B cell (primary cell): ENCODE measurements around the gene CHD2. TPM values are rescaled to one million over a fixed set of nuclear protein-coding genes. Genes with fewer than 3 reads are reported as not detected.
A peak's percentile ranks its signal among the peaks of the same experiment; 100 is the strongest.

Source experiments
- ATAC-seq: fragments of 200-7000 bp; cut with Tn5 transposase; one replicate; pipeline ENCODE4 v1.10.0; 2021; ENCODE audit warnings: low read depth, mild to moderate bottlenecking, moderate number of reproducible peaks, moderate library complexity
- CTCF ChIA-PET: fragments of 350-600 bp; sonication (Branson Sonifier 250); formaldehyde crosslinking; loops from one replicate; lab custom pipeline; 2021; ENCODE audit warnings: antibody characterized with exemption, inconsistent platforms; lab: Charles Lee
- POLR2A ChIA-PET: fragments of 350-600 bp; sonication (Branson Sonifier 250); formaldehyde crosslinking; loops from one replicate; lab custom pipeline; 2021; ENCODE audit warnings: antibody characterized with exemption; lab: Charles Lee
- DNase-seq: peaks from one replicate; pipeline ENCODE4 v3.0.0; 2013
- H2AFZ ChIP-seq: 2 replicates; pipeline ENCODE4 v1.6.1; 2012; ENCODE audit warnings: mild to moderate bottlenecking, low read depth, low read length; ENCODE audit not compliant: insufficient read depth, poor library complexity, severe bottlenecking
- H3K27ac ChIP-seq, 2 donors: 1 replicate in 1 of 2; 2 replicates in 1 of 2; pipeline ENCODE4 v1.5.1; 2012 to 2013; ENCODE audit warnings: low read length in 2 of 2, mild to moderate bottlenecking in 2 of 2, moderate library complexity in 1 of 2
- H3K27me3 ChIP-seq, 4 experiments: fragments of 200-600 bp in 1 of 4; sonication (generic) in 1 of 4; replicated peaks in 1 of 4; 1 replicate in 2 of 4; 2 replicates in 2 of 4; pipeline versions ENCODE4 v1.6.1 to v1.7.0; 2013 to 2016; ENCODE audit warnings: low read length in 3 of 4, mild to moderate bottlenecking in 2 of 4, mixed read lengths in 1 of 4, moderate library complexity in 1 of 4; ENCODE audit not compliant: insufficient read depth in 4 of 4, control insufficient read depth in 3 of 4; ENCODE audit errors: control extremely low read depth in 1 of 4
- H3K36me3 ChIP-seq, 2 experiments: replicated peaks in 1 of 2; 1 replicate in 1 of 2; 2 replicates in 1 of 2; pipeline versions ENCODE4 v1.6.1 to v1.7.1; 2013; ENCODE audit warnings: low read length in 1 of 2; ENCODE audit not compliant: insufficient read depth in 2 of 2, control insufficient read depth in 1 of 2; ENCODE audit errors: control extremely low read depth in 1 of 2, extremely low read depth in 1 of 2
- H3K4me1 ChIP-seq, 2 donors: fragments of 200-600 bp in 1 of 2; sonication (generic) in 1 of 2; 1 replicate in 1 of 2; 2 replicates in 1 of 2; pipeline versions ENCODE4 v1.5.1 to v1.6.1; 2013 to 2017; ENCODE audit warnings: low read length in 2 of 2; ENCODE audit not compliant: control insufficient read depth in 2 of 2, insufficient read depth in 2 of 2
- H3K4me2 ChIP-seq: replicated peaks from 2 replicates; pipeline ENCODE3; 2012; ENCODE audit warnings: mild to moderate bottlenecking, low read depth, low read length; ENCODE audit not compliant: poor library complexity, severe bottlenecking
- H3K4me3 ChIP-seq, 5 experiments: fragments of 200-600 bp in 1 of 5; sonication (generic) in 1 of 5; 1 replicate in 3 of 5; 2 replicates in 2 of 5; pipeline versions ENCODE4 v1.5.1 to v1.7.0; 2011 to 2016; ENCODE audit warnings: low read length in 4 of 5, mild to moderate bottlenecking in 4 of 5, low read depth in 2 of 5, control low read depth in 1 of 5, moderate library complexity in 1 of 5; ENCODE audit not compliant: insufficient read depth in 1 of 5; ENCODE audit errors: control extremely low read depth in 1 of 5, extremely low read depth in 1 of 5
- H3K79me2 ChIP-seq: fragments of 200-600 bp; sonication (generic); one replicate; pipeline ENCODE4 v1.6.0; 2016; ENCODE audit warnings: low read length; ENCODE audit not compliant: control insufficient read depth, insufficient read depth
- H3K9ac ChIP-seq: fragments of 200-600 bp; sonication (generic); 2 replicates; pipeline ENCODE4 v1.6.1; 2017; ENCODE audit warnings: mild to moderate bottlenecking, low read length, moderate library complexity
- H3K9me3 ChIP-seq, 3 donors: one replicate each; pipeline versions ENCODE4 v1.6.1 to v1.7.1; 2013; ENCODE audit warnings: low read length in 2 of 3; ENCODE audit not compliant: control insufficient read depth in 2 of 3, insufficient read depth in 1 of 3; ENCODE audit errors: control extremely low read depth in 1 of 3
- H4K20me1 ChIP-seq: 2 replicates; pipeline ENCODE4 v1.6.0; 2012; ENCODE audit warnings: mild to moderate bottlenecking, low read length; ENCODE audit not compliant: insufficient read depth, control insufficient read depth, poor library complexity, severe bottlenecking
- H3K27ac Mint-ChIP-seq: one replicate; pipeline ENCODE4 v1.8.0; 2021; ENCODE audit warnings: mixed read lengths
- H3K27me3 Mint-ChIP-seq: one replicate; pipeline ENCODE4 v1.8.0; 2021; ENCODE audit warnings: mixed read lengths
- H3K4me1 Mint-ChIP-seq: one replicate; pipeline ENCODE4 v1.8.0; 2021; ENCODE audit warnings: mixed read lengths
- H3K4me3 Mint-ChIP-seq: one replicate; pipeline ENCODE4 v1.8.0; 2021; ENCODE audit warnings: mixed read lengths
- H3K9me3 Mint-ChIP-seq: one replicate; pipeline ENCODE4 v1.8.0; 2022; ENCODE audit warnings: mixed read lengths; ENCODE audit not compliant: insufficient read depth
- EZH2 ChIP-seq: IDR thresholded peaks from 2 replicates; pipeline ENCODE4 v1.6.1; 2012; ENCODE audit warnings: borderline replicate concordance, low read depth, mild to moderate bottlenecking, moderate library complexity, low read length; ENCODE audit not compliant: insufficient read depth, poor library complexity, severe bottlenecking
- WGBS: methylation state at CpG from one replicate; pipeline ENCODE4 v1.1.5; 2013; ENCODE audit warnings: missing lambda C conversion rate; ENCODE audit not compliant: insufficient coverage; 5-methylcytosine and 5-hydroxymethylcytosine counted together
- intact Hi-C: fragments of 100-400 bp; cut with micrococcal nuclease; formaldehyde crosslinking; loops from one replicate; pipeline ENCODE4 v1.10.0; 2022
- polyA plus RNA-seq: library from polyadenylated mRNA; depleted of rRNA; stranded (reverse); fragments of >200 nt; gene quantifications from 2 replicates; pipeline ENCODE4 v1.2.3, GENCODE V29; 2012
- total RNA-seq, 2 donors: library from RNA; stranded (reverse); fragments of 120-200 nt in 1 of 2; gene quantifications; 1 replicate in 1 of 2; 2 replicates in 1 of 2; pipeline versions ENCODE4 v1.2.3 to v1.2.4, GENCODE V29; 2013 to 2022
- TF ChIP-seq, protein P1 (sequence below): fragments of 200-600 bp; IDR thresholded peaks from one replicate; pipeline ENCODE4 v1.8.0; 2022; ENCODE audit warnings: antibody characterized with exemption, mild to moderate bottlenecking

Gene CHD2
- total and polyA plus RNA-seq, 2 donors (not counting 1 experiment from before 2014, with no cell fraction given): 86.9 to 353 TPM

- DNase-seq (no peak), ATAC-seq (no peak)
- no peak overlapping the region for H2AFZ ChIP-seq
- TF ChIP-seq, protein P1, sequence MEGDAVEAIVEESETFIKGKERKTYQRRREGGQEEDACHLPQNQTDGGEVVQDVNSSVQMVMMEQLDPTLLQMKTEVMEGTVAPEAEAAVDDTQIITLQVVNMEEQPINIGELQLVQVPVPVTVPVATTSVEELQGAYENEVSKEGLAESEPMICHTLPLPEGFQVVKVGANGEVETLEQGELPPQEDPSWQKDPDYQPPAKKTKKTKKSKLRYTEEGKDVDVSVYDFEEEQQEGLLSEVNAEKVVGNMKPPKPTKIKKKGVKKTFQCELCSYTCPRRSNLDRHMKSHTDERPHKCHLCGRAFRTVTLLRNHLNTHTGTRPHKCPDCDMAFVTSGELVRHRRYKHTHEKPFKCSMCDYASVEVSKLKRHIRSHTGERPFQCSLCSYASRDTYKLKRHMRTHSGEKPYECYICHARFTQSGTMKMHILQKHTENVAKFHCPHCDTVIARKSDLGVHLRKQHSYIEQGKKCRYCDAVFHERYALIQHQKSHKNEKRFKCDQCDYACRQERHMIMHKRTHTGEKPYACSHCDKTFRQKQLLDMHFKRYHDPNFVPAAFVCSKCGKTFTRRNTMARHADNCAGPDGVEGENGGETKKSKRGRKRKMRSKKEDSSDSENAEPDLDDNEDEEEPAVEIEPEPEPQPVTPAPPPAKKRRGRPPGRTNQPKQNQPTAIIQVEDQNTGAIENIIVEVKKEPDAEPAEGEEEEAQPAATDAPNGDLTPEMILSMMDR: peak; percentile 36
- TF ChIP-seq EZH2: no peak
- H3K27ac ChIP-seq: no peak overlapping the region
- H3K27me3 ChIP-seq: no peaks in the 10 kb centered on the region
- peaks cover 38 to 90% of the 10 kb centered on the region in 2 experiments for H3K36me3 ChIP-seq
- H3K79me2 ChIP-seq: peaks cover 59% of the 10 kb centered on the region
- Mint-ChIP-seq H3K9me3 (peaks cover 4% of the 10 kb centered on the region), H3K27me3 (no peaks in the 10 kb centered on the region), H3K4me3 (no peak overlapping the region), H3K4me1 (peaks cover 11% of the 10 kb centered on the region), H3K27ac (no peak overlapping the region)
- no peak overlapping the region for H3K4me2 ChIP-seq
- H3K4me3 ChIP-seq: no peak overlapping the region
- WGBS: no CpG with 5 or more reads among the region's 8 CpGs
- no peak overlapping the region for H3K9ac ChIP-seq
- ChIA-PET POLR2A (no interaction called here), CTCF (interaction anchor here (1.1 to 2.6 kb wide), 3 partner anchors 10 to 157 kb away, joined by 3 to 19 read pairs (median 6); no protein-coding TSS in a partner anchor)
- H3K4me1 ChIP-seq: no peaks in the 10 kb centered on the region
- peaks cover 4 to 9% (median 9%) of the 10 kb centered on the region in 3 donors for H3K9me3 ChIP-seq
- intact Hi-C loops: loop anchor here (5.0 kb wide), 1 partner anchor 33 kb away; no protein-coding TSS in a partner anchor
- H4K20me1 ChIP-seq: no peaks in the 10 kb centered on the region
Observed at GRCh38 chr15:92954578-92954977, 54.5 kb downstream of the CHD2 start.

- H3K27me3 ChIP-seq: no peaks in the 10 kb centered on the region
- 100% methylated on average over 1 of the region's 2 CpGs for WGBS
- Mint-ChIP-seq H3K4me3 (no peak overlapping the region), H3K9me3 (no peaks in the 10 kb centered on the region), H3K27me3 (no peaks in the 10 kb centered on the region), H3K27ac (peak overlapping the region; percentile 23), H3K4me1 (peaks cover 15% of the 10 kb centered on the region)
- H3K36me3 ChIP-seq: peaks cover 38 to 83% of the 10 kb centered on the region in 2 experiments
- H3K4me2 ChIP-seq: no peak overlapping the region
- TF ChIP-seq EZH2: no peak
- TF ChIP-seq, protein P1: no peak
- DNase-seq: no peak
- H4K20me1 ChIP-seq: peaks cover 8% of the 10 kb centered on the region
- H3K27ac ChIP-seq: no peak overlapping the region
- peaks cover 57% of the 10 kb centered on the region for H3K79me2 ChIP-seq
- CTCF ChIA-PET: interaction anchor here (0.8 kb wide), 1 partner anchor 14 kb away, joined by 3 read pairs; no protein-coding TSS in a partner anchor
- H3K9me3 ChIP-seq: peaks cover 0 to 1% (median 0%) of the 10 kb centered on the region in 3 donors
- H3K4me3 ChIP-seq: no peak overlapping the region
- no peaks in the 10 kb centered on the region for H3K4me1 ChIP-seq
- POLR2A ChIA-PET: no interaction called here
- no peak overlapping the region for H2AFZ ChIP-seq
- intact Hi-C loops: loop anchor here (5.0 kb wide), 1 partner anchor 33 kb away; no protein-coding TSS in a partner anchor
- H3K9ac ChIP-seq: no peak overlapping the region
- no peak for ATAC-seq
Observed at GRCh38 chr15:92955706-92956105, 55.6 kb downstream of the CHD2 start.
